H9 (cell line): ENCODE measurements around the gene S100G. TPM values are rescaled to one million over a fixed set of nuclear protein-coding genes. Genes with fewer than 3 reads are reported as not detected.

Source experiments
- DNase-seq: peaks from one replicate; pipeline ENCODE4 v3.0.0-alpha.2; 2017
- H2AFZ ChIP-seq: one replicate; pipeline ENCODE4 v1.6.1; 2013; ENCODE audit warnings: mild to moderate bottlenecking, low read length, control low read depth, moderate library complexity
- H2AK5ac ChIP-seq: 2 replicates; pipeline ENCODE4 v1.6.1; 2013; ENCODE audit warnings: low read length, control low read depth, mixed read lengths; ENCODE audit not compliant: insufficient read length
- H2BK120ac ChIP-seq: one replicate; pipeline ENCODE4 v1.6.1; 2013; ENCODE audit warnings: low read depth, mild to moderate bottlenecking, low read length, control low read depth, inconsistent platforms; ENCODE audit not compliant: poor library complexity, severe bottlenecking
- H2BK12ac ChIP-seq: 2 replicates; pipeline ENCODE4 v1.6.1; 2013; ENCODE audit warnings: low read length, control low read depth, mixed read lengths, low read depth; ENCODE audit not compliant: insufficient read length
- H2BK15ac ChIP-seq: 2 replicates; pipeline ENCODE4 v1.6.1; 2013; ENCODE audit warnings: low read depth, low read length, control low read depth
- H2BK20ac ChIP-seq: one replicate; pipeline ENCODE4 v1.6.1; 2013; ENCODE audit warnings: low read depth, mild to moderate bottlenecking, low read length, control low read depth, inconsistent platforms; ENCODE audit not compliant: poor library complexity, severe bottlenecking
- H2BK5ac ChIP-seq: 2 replicates; pipeline ENCODE4 v1.6.1; 2013; ENCODE audit warnings: low read length, control low read depth, mixed read lengths; ENCODE audit not compliant: insufficient read length
- H3K14ac ChIP-seq: 2 replicates; pipeline ENCODE4 v1.6.1; 2013; ENCODE audit warnings: low read length, control low read depth; ENCODE audit not compliant: insufficient read depth
- H3K18ac ChIP-seq: 2 replicates; pipeline ENCODE4 v1.6.1; 2013; ENCODE audit warnings: low read depth, mild to moderate bottlenecking, mixed read lengths, low read length, control low read depth; ENCODE audit not compliant: insufficient read length
- H3K23ac ChIP-seq: 2 replicates; pipeline ENCODE4 v1.6.1; 2013; ENCODE audit warnings: low read length, control low read depth, mixed read lengths, low read depth; ENCODE audit not compliant: insufficient read length
- H3K23me2 ChIP-seq: 2 replicates; pipeline ENCODE4 v1.6.1; 2013; ENCODE audit warnings: low read depth, mild to moderate bottlenecking, mixed read lengths, low read length, control low read depth; ENCODE audit not compliant: insufficient read length, poor library complexity, severe bottlenecking
- H3K27ac ChIP-seq: 2 replicates; pipeline ENCODE4 v1.5.1; 2013; ENCODE audit warnings: low read length, control low read depth, mixed read lengths, low read depth; ENCODE audit not compliant: insufficient read length
- H3K27me3 ChIP-seq: 2 replicates; pipeline ENCODE4 v1.6.1; 2013; ENCODE audit warnings: low read length, control low read depth, inconsistent platforms; ENCODE audit not compliant: insufficient read depth
- H3K4ac ChIP-seq: 2 replicates; pipeline ENCODE4 v1.6.1; 2013; ENCODE audit warnings: low read depth, mild to moderate bottlenecking, control low read depth, inconsistent platforms, low read length, moderate library complexity
- H3K4me1 ChIP-seq: 2 replicates; pipeline ENCODE4 v1.6.1; 2013; ENCODE audit warnings: low read length, control low read depth, inconsistent platforms; ENCODE audit not compliant: insufficient read depth
- H3K4me2 ChIP-seq: 2 replicates; pipeline ENCODE4 v1.6.1; 2013; ENCODE audit warnings: low read length, control low read depth, mixed read lengths; ENCODE audit not compliant: insufficient read length, insufficient read depth
- H3K56ac ChIP-seq: 2 replicates; pipeline ENCODE4 v1.6.1; 2013; ENCODE audit warnings: low read depth, mild to moderate bottlenecking, mixed read lengths, low read length, control low read depth; ENCODE audit not compliant: insufficient read length
- H3K79me1 ChIP-seq: 2 replicates; pipeline ENCODE4 v1.6.1; 2013; ENCODE audit warnings: low read depth, mild to moderate bottlenecking, moderate library complexity, low read length, control low read depth, inconsistent platforms; ENCODE audit not compliant: insufficient read depth, poor library complexity, severe bottlenecking
- H3K79me2 ChIP-seq: 2 replicates; pipeline ENCODE4 v1.6.1; 2013; ENCODE audit warnings: low read length, control low read depth, inconsistent platforms; ENCODE audit not compliant: insufficient read depth
- H3K9ac ChIP-seq: 2 replicates; pipeline ENCODE4 v1.6.1; 2013; ENCODE audit warnings: low read length, control low read depth, mixed read lengths; ENCODE audit not compliant: insufficient read length; ENCODE audit errors: extremely low read depth
- H3K9me3 ChIP-seq: one replicate; pipeline ENCODE4 v1.6.1; 2013; ENCODE audit warnings: low read depth, low read length, inconsistent platforms; ENCODE audit not compliant: control insufficient read depth
- H3T11ph ChIP-seq: one replicate; pipeline ENCODE4 v1.6.1; 2013; ENCODE audit warnings: mild to moderate bottlenecking, low read length, control low read depth, inconsistent platforms
- H4K20me1 ChIP-seq: one replicate; pipeline ENCODE4 v1.6.1; 2013; ENCODE audit not compliant: control insufficient read depth, insufficient read length, insufficient read depth
- H4K5ac ChIP-seq: 2 replicates; pipeline ENCODE4 v1.6.1; 2013; ENCODE audit warnings: low read depth, mild to moderate bottlenecking, mixed read lengths, low read length, control low read depth; ENCODE audit not compliant: insufficient read length
- H4K8ac ChIP-seq: replicated peaks from 2 replicates; pipeline ENCODE4 v1.6.1; 2013; ENCODE audit warnings: low read length, control low read depth, mixed read lengths, low read depth; ENCODE audit not compliant: insufficient read length
- H4K91ac ChIP-seq: 2 replicates; pipeline ENCODE4 v1.6.1; 2013; ENCODE audit warnings: low read depth, mild to moderate bottlenecking, moderate library complexity, mixed read lengths, low read length, control low read depth; ENCODE audit not compliant: insufficient read length
- H3K27ac Mint-ChIP-seq, 3 experiments: 2 replicates in 2 of 3; 3 replicates in 1 of 3; pipeline ENCODE4 v1.8.0; 2020 to 2021; ENCODE audit warnings: mixed read lengths in 3 of 3, mild to moderate bottlenecking in 1 of 3, moderate library complexity in 1 of 3
- H3K27me3 Mint-ChIP-seq: 2 replicates; pipeline ENCODE4 v1.8.0; 2021; ENCODE audit warnings: low read depth, mild to moderate bottlenecking, moderate library complexity, mixed read lengths
- H3K36me3 Mint-ChIP-seq, 3 experiments: 2 replicates in 2 of 3; 3 replicates in 1 of 3; pipeline ENCODE4 v1.8.0; 2020 to 2021; ENCODE audit warnings: low read depth in 3 of 3, mixed read lengths in 3 of 3; ENCODE audit not compliant: insufficient read depth in 1 of 3
- H3K4me1 Mint-ChIP-seq, 2 experiments: 2 replicates each; pipeline ENCODE4 v1.8.0; 2020; ENCODE audit warnings: mixed read lengths in 2 of 2
- H3K4me3 Mint-ChIP-seq, 2 experiments: 2 replicates in 1 of 2; 3 replicates in 1 of 2; pipeline ENCODE4 v1.8.0; 2020 to 2021; ENCODE audit warnings: mild to moderate bottlenecking in 2 of 2, mixed read lengths in 2 of 2, moderate library complexity in 1 of 2
- H3K9me3 Mint-ChIP-seq, 2 experiments: 2 replicates in 1 of 2; 3 replicates in 1 of 2; pipeline ENCODE4 v1.8.0; 2020; ENCODE audit warnings: mild to moderate bottlenecking in 2 of 2, mixed read lengths in 2 of 2, moderate library complexity in 1 of 2
- WGBS: extraction: QIAGEN DNeasy Blood & Tissue Kit; methylation state at CpG from one replicate; pipeline ENCODE4 v1.1.7; 2013; ENCODE audit warnings: missing lambda C conversion rate, low lambda C conversion rate, mixed read lengths; ENCODE audit not compliant: insufficient read length; ENCODE audit errors: extremely low coverage; 5-methylcytosine and 5-hydroxymethylcytosine counted together
- total RNA-seq: library from RNA; stranded (reverse); gene quantifications from 2 replicates; pipeline ENCODE4 v1.2.1, GENCODE V29; 2021
- TF ChIP-seq, protein P1 (sequence below): fragments of 200-600 bp; sonication (generic); conservative IDR thresholded peaks from 3 replicates; pipeline ENCODE4 v1.8.0; 2021; ENCODE audit warnings: antibody characterized with exemption, mild to moderate bottlenecking

The S100G gene
- total RNA-seq, 1 experiment from 2014 or later: not detected

DNA sequence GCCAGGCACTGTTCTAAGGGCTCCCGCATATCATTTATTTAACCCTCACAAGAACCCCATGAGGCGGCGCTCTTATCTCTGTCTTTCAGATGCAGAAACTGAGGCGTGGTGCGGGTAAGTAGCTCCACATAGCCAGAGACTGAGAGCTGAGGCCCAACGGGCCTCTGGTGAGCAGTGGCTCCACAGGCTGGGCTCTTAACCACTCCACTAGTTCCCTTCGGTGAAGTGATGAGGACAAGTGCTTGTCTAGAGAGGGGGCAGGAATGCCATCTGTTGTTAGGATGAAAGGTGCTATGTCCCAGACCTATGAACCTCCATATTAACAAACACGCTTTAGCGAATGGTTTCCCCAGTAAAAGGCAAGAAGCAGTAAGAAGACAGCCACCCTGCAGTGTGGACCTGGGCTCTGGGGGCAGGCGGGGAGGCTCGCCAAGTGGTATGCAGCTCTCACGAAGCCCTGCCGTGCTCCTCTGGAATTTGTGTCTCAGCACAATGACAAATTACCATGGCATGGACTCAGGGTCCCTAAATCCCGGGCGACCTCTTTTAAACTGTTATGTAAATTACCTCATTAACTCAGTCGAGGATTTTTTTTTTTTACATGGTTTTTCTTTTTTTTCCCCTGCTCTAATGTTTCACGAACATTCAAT lies 20.9 kb upstream of the S100G start:
- Histone ChIP-seq H3K56ac (no peak overlapping the region), H3K27me3 (no peaks in the 10 kb centered on the region), H3K9ac (no peak overlapping the region), H4K5ac (no peak overlapping the region), H2BK15ac (no peak overlapping the region), H3K4ac (no peak overlapping the region), H2AFZ (no peak overlapping the region), H4K91ac (no peak overlapping the region), H3K79me2 (no peaks in the 10 kb centered on the region), H3K14ac (no peak overlapping the region), H2BK20ac (no peak overlapping the region), H2BK5ac (no peak overlapping the region), H2BK120ac (no peak overlapping the region), H4K20me1 (no peaks in the 10 kb centered on the region), H3K9me3 (no peaks in the 10 kb centered on the region), H2BK12ac (no peak overlapping the region), H3K23me2 (no peaks in the 10 kb centered on the region), H4K8ac (no peak overlapping the region), H3K79me1 (no peaks in the 10 kb centered on the region), H3K23ac (no peak overlapping the region), H2AK5ac (no peak overlapping the region), H3T11ph (no peak overlapping the region), H3K4me2 (peak overlapping the region; percentile 19), H3K4me1 (peaks cover 10% of the 10 kb centered on the region), H3K27ac (peak overlapping the region; percentile 4), H3K18ac (no peak overlapping the region)
- no CpG with 5 or more reads among the region's 17 CpGs for WGBS
- Mint-ChIP-seq H3K4me1 (peaks cover 33 to 42% of the 10 kb centered on the region in 2 experiments), H3K9me3 (no peaks in the 10 kb centered on the region), H3K4me3 (peak overlapping the region; percentile 14 to 35; a peak in 3 of 5 replicates), H3K27ac (peak overlapping the region; percentile 63 to 87 (median 83)), H3K27me3 (no peaks in the 10 kb centered on the region), H3K36me3 (peaks cover 32 to 55% (median 54%) of the 10 kb centered on the region in 3 experiments)
- DNase-seq: peak; percentile 87
- TF ChIP-seq, protein P1, sequence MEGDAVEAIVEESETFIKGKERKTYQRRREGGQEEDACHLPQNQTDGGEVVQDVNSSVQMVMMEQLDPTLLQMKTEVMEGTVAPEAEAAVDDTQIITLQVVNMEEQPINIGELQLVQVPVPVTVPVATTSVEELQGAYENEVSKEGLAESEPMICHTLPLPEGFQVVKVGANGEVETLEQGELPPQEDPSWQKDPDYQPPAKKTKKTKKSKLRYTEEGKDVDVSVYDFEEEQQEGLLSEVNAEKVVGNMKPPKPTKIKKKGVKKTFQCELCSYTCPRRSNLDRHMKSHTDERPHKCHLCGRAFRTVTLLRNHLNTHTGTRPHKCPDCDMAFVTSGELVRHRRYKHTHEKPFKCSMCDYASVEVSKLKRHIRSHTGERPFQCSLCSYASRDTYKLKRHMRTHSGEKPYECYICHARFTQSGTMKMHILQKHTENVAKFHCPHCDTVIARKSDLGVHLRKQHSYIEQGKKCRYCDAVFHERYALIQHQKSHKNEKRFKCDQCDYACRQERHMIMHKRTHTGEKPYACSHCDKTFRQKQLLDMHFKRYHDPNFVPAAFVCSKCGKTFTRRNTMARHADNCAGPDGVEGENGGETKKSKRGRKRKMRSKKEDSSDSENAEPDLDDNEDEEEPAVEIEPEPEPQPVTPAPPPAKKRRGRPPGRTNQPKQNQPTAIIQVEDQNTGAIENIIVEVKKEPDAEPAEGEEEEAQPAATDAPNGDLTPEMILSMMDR: no peak; the same call in 2 of the 3 replicates
